BJ (cell line): ENCODE results near the gene TUNAR. TPM values are rescaled to one million over a fixed set of nuclear protein-coding genes. Genes with fewer than 3 reads are reported as not detected.

Experiments
- CTCF ChIA-PET: fragments of 350-600 bp; formaldehyde crosslinking; extraction: SDS; loops from one replicate; lab custom pipeline; 2021; ENCODE audit warnings: antibody characterized with exemption, inconsistent platforms; lab: Yijun Ruan, JAX
- POLR2A ChIA-PET: fragments of 300-600 bp; sonication (Branson Sonifier 250); formaldehyde crosslinking; extraction: SDS; loops from one replicate; lab custom pipeline; 2021; ENCODE audit warnings: antibody characterized with exemption; lab: Charles Lee
- DNase-seq: peaks from one replicate; pipeline ENCODE4 v3.0.0-alpha.2; 2011; ENCODE audit warnings: low read depth
- H3K27me3 ChIP-seq: 2 replicates; pipeline ENCODE4 v1.6.0; 2011; ENCODE audit warnings: low read length; ENCODE audit not compliant: control insufficient read depth, insufficient read depth
- H3K36me3 ChIP-seq: 2 replicates; pipeline ENCODE4 v1.5.1; 2011; ENCODE audit warnings: low read length; ENCODE audit not compliant: control insufficient read depth, insufficient read depth
- H3K4me3 ChIP-seq: 2 replicates; pipeline ENCODE4 v1.5.1; 2011; ENCODE audit warnings: low read depth, mild to moderate bottlenecking, control low read depth, low read length
- polyA plus RNA-seq: library from polyadenylated mRNA; depleted of rRNA; stranded (reverse); fragments of >200 nt; gene quantifications from 2 replicates; pipeline ENCODE4 v1.2.3, GENCODE V29; 2011
- TF ChIP-seq, protein P1 (sequence below): IDR thresholded peaks from 2 replicates; pipeline ENCODE4 v1.5.1; 2011; ENCODE audit warnings: low read depth, mild to moderate bottlenecking, control low read depth, inconsistent platforms, low read length, moderate library complexity; ENCODE audit not compliant: insufficient read depth

Gene TUNAR
- polyA plus RNA-seq, 1 experiment: not detected

DNA sequence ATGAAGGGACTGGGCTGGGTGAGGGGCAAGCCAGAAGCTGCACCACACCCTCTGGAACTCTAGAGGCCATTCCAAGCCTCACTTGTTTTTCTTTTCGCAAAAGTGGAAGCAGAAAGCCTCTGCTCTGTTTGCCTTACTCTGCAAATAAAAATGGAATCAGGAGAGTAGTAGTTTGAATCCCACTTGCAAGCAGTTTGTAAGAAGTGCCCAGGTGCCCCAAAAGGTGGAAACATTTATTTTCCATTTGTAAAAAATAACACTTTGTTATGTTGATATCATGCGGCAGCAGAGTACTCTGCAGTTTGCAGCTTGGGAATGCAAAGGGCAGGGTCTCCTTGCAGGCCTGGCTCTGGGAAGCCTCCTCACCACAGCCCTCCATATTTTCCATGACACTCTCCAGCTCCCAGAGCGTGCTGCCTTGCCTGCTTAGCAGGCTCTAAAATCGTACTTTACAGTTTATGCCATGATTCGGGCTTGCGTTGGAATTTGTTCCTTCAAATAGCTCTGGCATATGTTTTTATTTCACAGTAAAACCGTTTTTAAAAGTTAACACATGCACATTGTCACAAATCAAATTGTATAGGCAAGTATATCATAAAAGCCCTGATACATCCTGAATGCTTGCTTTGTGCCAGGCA lies 20.0 kb downstream of the TUNAR start:
- H3K36me3 ChIP-seq: no peaks in the 10 kb centered on the region
- POLR2A ChIA-PET: no interaction called here
- H3K27me3 ChIP-seq: no peaks in the 10 kb centered on the region
- CTCF ChIA-PET: interaction anchor here (1.0 kb wide), 1 partner anchor 14 kb away, joined by 3 read pairs; no protein-coding TSS in a partner anchor
- TF ChIP-seq, protein P1, sequence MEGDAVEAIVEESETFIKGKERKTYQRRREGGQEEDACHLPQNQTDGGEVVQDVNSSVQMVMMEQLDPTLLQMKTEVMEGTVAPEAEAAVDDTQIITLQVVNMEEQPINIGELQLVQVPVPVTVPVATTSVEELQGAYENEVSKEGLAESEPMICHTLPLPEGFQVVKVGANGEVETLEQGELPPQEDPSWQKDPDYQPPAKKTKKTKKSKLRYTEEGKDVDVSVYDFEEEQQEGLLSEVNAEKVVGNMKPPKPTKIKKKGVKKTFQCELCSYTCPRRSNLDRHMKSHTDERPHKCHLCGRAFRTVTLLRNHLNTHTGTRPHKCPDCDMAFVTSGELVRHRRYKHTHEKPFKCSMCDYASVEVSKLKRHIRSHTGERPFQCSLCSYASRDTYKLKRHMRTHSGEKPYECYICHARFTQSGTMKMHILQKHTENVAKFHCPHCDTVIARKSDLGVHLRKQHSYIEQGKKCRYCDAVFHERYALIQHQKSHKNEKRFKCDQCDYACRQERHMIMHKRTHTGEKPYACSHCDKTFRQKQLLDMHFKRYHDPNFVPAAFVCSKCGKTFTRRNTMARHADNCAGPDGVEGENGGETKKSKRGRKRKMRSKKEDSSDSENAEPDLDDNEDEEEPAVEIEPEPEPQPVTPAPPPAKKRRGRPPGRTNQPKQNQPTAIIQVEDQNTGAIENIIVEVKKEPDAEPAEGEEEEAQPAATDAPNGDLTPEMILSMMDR: no peak
- DNase-seq: no peak
- no peak overlapping the region for H3K4me3 ChIP-seq

DNA sequence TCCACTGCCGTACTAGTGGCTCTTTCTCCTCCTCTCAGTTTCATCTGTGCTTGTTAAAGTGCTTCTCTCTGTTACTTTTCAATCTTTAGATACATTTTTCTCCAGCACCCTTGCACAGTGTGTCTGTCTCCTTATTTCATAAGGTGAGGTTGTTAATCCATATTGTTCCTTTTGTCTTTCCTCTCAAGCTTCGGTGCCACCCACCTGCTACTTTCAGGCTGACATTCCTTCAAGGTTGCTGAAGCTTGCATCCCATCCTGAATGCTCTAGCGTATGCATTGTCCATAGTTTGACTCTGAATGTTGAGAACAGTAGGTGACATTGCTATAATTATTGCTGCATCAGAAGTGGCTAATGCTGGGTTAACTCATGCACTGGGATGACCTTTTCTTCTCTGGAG lies 20.6 kb downstream of the TUNAR start:
- Histone ChIP-seq H3K27me3 (no peaks in the 10 kb centered on the region), H3K4me3 (no peak overlapping the region), H3K36me3 (no peaks in the 10 kb centered on the region)
- TF ChIP-seq, protein P1: no peak
- no peak for DNase-seq
- ChIA-PET POLR2A (no interaction called here), CTCF (no interaction called here)

DNA sequence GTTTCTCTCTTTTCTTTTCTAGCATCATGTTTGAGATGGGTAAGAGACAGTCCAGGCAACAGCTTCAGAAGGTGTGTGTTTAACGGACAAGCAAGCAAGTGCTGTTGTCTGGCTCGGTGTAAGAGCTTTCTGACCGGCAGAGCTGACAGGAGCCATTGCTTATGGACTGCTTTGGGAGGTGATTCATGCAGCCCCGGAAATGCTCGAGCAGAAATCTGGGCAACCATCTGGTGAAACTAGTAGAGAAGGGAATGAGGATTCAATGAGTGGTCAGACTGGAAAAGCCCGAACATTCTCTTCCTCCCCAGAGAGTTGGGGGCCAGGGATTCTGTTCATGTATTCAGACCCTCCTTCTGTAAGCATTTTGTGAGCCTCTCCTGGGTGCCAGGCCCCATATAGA lies 24.4 kb downstream of the TUNAR start:
- H3K27me3 ChIP-seq: no peaks in the 10 kb centered on the region
- ChIA-PET CTCF (no interaction called here), POLR2A (no interaction called here)
- TF ChIP-seq, protein P1: no peak
- no peak for DNase-seq
- no peak overlapping the region for H3K4me3 ChIP-seq
- H3K36me3 ChIP-seq: no peaks in the 10 kb centered on the region

DNA sequence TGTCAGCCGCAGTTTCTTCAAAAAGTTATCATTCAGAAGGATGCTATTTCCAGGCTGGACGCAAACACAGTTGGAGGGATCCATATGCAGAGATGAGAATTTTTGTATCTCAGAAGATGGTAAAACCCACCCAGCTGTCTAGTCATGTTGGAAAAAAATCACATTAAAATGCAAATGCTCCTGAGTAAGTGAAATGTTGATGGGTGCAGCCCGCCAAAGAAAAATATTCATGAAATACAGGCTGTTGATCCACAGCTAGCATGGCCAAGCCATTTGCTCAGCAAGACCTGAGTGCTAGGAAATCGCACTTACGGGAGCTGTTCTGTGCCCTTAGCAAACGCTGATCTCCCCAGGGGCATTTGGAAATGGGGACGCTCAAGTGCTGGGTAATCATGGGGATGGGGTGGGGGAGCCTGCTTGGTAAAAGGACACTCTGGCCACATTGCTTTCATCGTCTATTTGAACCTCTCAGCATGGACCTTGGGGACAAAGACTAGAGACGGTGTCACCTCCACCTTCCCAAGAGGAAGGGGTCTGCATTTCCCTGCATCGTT lies 25.7 kb downstream of the TUNAR start:
- H3K36me3 ChIP-seq: no peaks in the 10 kb centered on the region
- ChIA-PET CTCF (interaction anchor here (1.0 kb wide), 1 partner anchor 9 kb away, joined by 3 read pairs; no protein-coding TSS in a partner anchor), POLR2A (no interaction called here)
- no peak for DNase-seq
- H3K27me3 ChIP-seq: no peaks in the 10 kb centered on the region
- H3K4me3 ChIP-seq: no peak overlapping the region
- TF ChIP-seq, protein P1: no peak

DNA sequence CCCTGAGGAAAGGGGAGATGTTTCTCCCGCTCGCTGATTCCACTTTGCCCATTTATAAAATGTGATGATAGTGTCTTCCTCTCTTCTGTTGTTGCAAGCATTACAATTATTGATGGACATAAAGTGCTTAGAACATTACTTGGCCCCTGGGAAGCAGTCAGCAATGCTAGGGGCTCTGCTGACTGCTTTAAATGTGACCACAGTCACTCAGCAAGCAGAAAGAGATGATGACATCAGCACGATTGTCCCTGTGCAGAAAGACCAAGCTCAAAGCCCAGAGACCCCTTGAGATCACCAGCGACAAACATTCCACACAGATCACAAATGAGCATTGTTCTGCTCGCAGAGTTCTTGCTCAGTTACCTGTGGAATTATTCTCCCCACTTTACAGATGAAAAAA lies 26.5 kb downstream of the TUNAR start:
- ChIA-PET POLR2A (no interaction called here), CTCF (no interaction called here)
- DNase-seq: no peak
- H3K36me3 ChIP-seq: no peaks in the 10 kb centered on the region
- H3K27me3 ChIP-seq: no peaks in the 10 kb centered on the region
- TF ChIP-seq, protein P1: no peak
- no peak overlapping the region for H3K4me3 ChIP-seq
